SK-N-SH treated with all-trans-retinoic acid at 6 μM for 48 hours (cell line): ENCODE data around the gene ATG16L1.

Source experiments
- ATAC-seq: fragments of 200-7000 bp; cut with Tn5 transposase; 3 replicates; pipeline ENCODE4 v1.9.1; 2020; ENCODE audit warnings: mild to moderate bottlenecking, moderate library complexity
- ARNTL ChIP-seq: fragments of 450-650 bp; formaldehyde crosslinking; IDR thresholded peaks from 2 replicates; pipeline ENCODE4 v1.5.0; 2020; ENCODE audit warnings: low read depth, mild to moderate bottlenecking, moderate library complexity, borderline replicate concordance
- BACH2 ChIP-seq: fragments of 250-450 bp; sonication (Bioruptor Pico); IDR thresholded peaks from 2 replicates; pipeline ENCODE4 v1.9.0; 2021; ENCODE audit warnings: mild to moderate bottlenecking, borderline replicate concordance
- CSDC2 ChIP-seq: fragments of 250-450 bp; sonication (Bioruptor Pico); IDR thresholded peaks from 2 replicates; pipeline ENCODE4 v1.5.0; 2020; ENCODE audit warnings: mild to moderate bottlenecking, moderate library complexity
- OSR1 ChIP-seq: fragments of 250-450 bp; sonication (Bioruptor Pico); IDR thresholded peaks from 2 replicates; pipeline ENCODE4 v1.8.0; 2022; ENCODE audit warnings: moderate library complexity, mild to moderate bottlenecking, inconsistent platforms
- RARB ChIP-seq: fragments of 250-450 bp; sonication (Bioruptor Pico); IDR thresholded peaks from 2 replicates; pipeline ENCODE4 v1.8.0; 2021; ENCODE audit warnings: mild to moderate bottlenecking, moderate library complexity
- SNAI2 ChIP-seq: fragments of 250-450 bp; sonication (Bioruptor Pico); IDR thresholded peaks from 2 replicates; pipeline ENCODE4 v1.5.0; 2020; ENCODE audit warnings: mild to moderate bottlenecking, moderate library complexity
- TCF4 ChIP-seq: fragments of 250-450 bp; sonication (Bioruptor Pico); IDR thresholded peaks from 2 replicates; pipeline ENCODE4 v1.8.0; 2021; ENCODE audit warnings: mild to moderate bottlenecking, moderate library complexity, borderline replicate concordance
- TOX ChIP-seq: fragments of 250-450 bp; sonication (Bioruptor Pico); IDR thresholded peaks from 2 replicates; pipeline ENCODE4 v1.8.0; 2021; ENCODE audit warnings: mild to moderate bottlenecking, moderate library complexity, borderline replicate concordance
- ZC3H10 ChIP-seq: fragments of 250-450 bp; sonication (Bioruptor Pico); IDR thresholded peaks from 2 replicates; pipeline ENCODE4 v1.5.1; 2021; ENCODE audit warnings: mild to moderate bottlenecking, moderate library complexity
- ZFP3 ChIP-seq: fragments of 250-450 bp; sonication (Bioruptor Pico); IDR thresholded peaks from 2 replicates; pipeline ENCODE4 v1.5.0; 2020; ENCODE audit warnings: mild to moderate bottlenecking, moderate library complexity
- ZNF565 ChIP-seq: fragments of 450-650 bp; formaldehyde crosslinking; conservative IDR thresholded peaks from 2 replicates; pipeline ENCODE4 v1.5.0; 2020; ENCODE audit warnings: low read depth, mild to moderate bottlenecking, moderate library complexity
- ZNF70 ChIP-seq: fragments of 450-650 bp; formaldehyde crosslinking; IDR thresholded peaks from 2 replicates; pipeline ENCODE4 v1.5.0; 2020; ENCODE audit warnings: mild to moderate bottlenecking, moderate library complexity
- ZNF8 ChIP-seq: fragments of 450-650 bp; formaldehyde crosslinking; IDR thresholded peaks from 2 replicates; pipeline ENCODE4 v1.5.0; 2020; ENCODE audit warnings: mild to moderate bottlenecking, moderate library complexity
- TF ChIP-seq, protein P1 (sequence below): fragments of 250-450 bp; sonication (Bioruptor Pico); IDR thresholded peaks from 2 replicates; pipeline ENCODE4 v1.5.1; 2020; ENCODE audit warnings: low read depth, mild to moderate bottlenecking, moderate library complexity
- TF ChIP-seq, protein P2 (sequence below): fragments of 250-450 bp; sonication (Bioruptor Pico); IDR thresholded peaks from 2 replicates; pipeline ENCODE4 v1.8.0; 2021; ENCODE audit warnings: low read depth, mild to moderate bottlenecking, moderate library complexity, borderline replicate concordance
- TF ChIP-seq, protein P3 (sequence below): fragments of 250-450 bp; sonication (Bioruptor Pico); IDR thresholded peaks from 2 replicates; pipeline ENCODE4 v1.8.0; 2020; ENCODE audit warnings: mild to moderate bottlenecking, moderate library complexity, borderline replicate concordance
- TF ChIP-seq, protein P4 (sequence below): fragments of 250-450 bp; sonication (Bioruptor Pico); IDR thresholded peaks from 2 replicates; pipeline ENCODE4 v1.5.0; 2020; ENCODE audit warnings: mild to moderate bottlenecking, moderate library complexity

Gene ATG16L1

DNA sequence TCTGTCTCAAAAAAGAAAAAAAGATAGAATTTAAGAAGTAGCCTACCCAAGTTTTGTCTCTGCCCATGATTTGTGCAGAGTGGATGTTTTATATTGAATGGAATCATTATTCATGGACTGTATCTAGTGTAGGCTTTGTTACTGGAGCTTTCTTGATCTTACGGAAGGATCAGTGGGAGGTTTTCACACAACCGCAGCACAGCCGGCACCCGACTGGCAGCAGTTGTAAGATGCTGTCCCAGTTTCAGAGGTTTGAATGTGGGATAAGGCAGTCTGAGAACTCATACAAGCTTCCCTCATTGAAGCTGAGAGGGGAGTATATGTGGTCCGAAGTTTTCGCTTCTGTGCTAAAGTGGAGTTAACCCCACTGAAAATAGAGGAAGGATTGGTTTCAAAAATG is 36.4 kb downstream of the ATG16L1 start:
- no peak for ATAC-seq
- no peak for TF ChIP-seq RARB (CRISPR knock-in tag)
- TF ChIP-seq ZNF8 (CRISPR knock-in tag), result no peak
- TF ChIP-seq, protein P1, sequence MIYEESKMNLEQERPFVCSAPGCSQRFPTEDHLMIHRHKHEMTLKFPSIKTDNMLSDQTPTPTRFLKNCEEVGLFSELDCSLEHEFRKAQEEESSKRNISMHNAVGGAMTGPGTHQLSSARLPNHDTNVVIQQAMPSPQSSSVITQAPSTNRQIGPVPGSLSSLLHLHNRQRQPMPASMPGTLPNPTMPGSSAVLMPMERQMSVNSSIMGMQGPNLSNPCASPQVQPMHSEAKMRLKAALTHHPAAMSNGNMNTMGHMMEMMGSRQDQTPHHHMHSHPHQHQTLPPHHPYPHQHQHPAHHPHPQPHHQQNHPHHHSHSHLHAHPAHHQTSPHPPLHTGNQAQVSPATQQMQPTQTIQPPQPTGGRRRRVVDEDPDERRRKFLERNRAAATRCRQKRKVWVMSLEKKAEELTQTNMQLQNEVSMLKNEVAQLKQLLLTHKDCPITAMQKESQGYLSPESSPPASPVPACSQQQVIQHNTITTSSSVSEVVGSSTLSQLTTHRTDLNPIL (CRISPR knock-in tag), result no peak
- TF ChIP-seq, protein P2, sequence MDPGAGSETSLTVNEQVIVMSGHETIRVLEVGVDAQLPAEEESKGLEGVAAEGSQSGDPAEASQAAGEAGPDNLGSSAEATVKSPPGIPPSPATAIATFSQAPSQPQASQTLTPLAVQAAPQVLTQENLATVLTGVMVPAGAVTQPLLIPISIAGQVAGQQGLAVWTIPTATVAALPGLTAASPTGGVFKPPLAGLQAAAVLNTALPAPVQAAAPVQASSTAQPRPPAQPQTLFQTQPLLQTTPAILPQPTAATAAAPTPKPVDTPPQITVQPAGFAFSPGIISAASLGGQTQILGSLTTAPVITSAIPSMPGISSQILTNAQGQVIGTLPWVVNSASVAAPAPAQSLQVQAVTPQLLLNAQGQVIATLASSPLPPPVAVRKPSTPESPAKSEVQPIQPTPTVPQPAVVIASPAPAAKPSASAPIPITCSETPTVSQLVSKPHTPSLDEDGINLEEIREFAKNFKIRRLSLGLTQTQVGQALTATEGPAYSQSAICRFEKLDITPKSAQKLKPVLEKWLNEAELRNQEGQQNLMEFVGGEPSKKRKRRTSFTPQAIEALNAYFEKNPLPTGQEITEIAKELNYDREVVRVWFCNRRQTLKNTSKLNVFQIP (CRISPR knock-in tag), result no peak
- no peak for TF ChIP-seq ARNTL
- no peak for TF ChIP-seq ZNF565 (CRISPR knock-in tag)
- no peak for TF ChIP-seq OSR1 (CRISPR knock-in tag)
- TF ChIP-seq ZNF70 (CRISPR knock-in tag), result no peak
- TF ChIP-seq CSDC2, result no peak
- TF ChIP-seq ZFP3, result no peak
- TF ChIP-seq, protein P3, sequence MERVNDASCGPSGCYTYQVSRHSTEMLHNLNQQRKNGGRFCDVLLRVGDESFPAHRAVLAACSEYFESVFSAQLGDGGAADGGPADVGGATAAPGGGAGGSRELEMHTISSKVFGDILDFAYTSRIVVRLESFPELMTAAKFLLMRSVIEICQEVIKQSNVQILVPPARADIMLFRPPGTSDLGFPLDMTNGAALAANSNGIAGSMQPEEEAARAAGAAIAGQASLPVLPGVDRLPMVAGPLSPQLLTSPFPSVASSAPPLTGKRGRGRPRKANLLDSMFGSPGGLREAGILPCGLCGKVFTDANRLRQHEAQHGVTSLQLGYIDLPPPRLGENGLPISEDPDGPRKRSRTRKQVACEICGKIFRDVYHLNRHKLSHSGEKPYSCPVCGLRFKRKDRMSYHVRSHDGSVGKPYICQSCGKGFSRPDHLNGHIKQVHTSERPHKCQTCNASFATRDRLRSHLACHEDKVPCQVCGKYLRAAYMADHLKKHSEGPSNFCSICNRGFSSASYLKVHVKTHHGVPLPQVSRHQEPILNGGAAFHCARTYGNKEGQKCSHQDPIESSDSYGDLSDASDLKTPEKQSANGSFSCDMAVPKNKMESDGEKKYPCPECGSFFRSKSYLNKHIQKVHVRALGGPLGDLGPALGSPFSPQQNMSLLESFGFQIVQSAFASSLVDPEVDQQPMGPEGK (CRISPR knock-in tag), result no peak
- no peak for TF ChIP-seq ZC3H10 (CRISPR knock-in tag)
- no peak for TF ChIP-seq BACH2 (CRISPR knock-in tag)
- no peak for TF ChIP-seq TCF4 (CRISPR knock-in tag)
- TF ChIP-seq, protein P4, sequence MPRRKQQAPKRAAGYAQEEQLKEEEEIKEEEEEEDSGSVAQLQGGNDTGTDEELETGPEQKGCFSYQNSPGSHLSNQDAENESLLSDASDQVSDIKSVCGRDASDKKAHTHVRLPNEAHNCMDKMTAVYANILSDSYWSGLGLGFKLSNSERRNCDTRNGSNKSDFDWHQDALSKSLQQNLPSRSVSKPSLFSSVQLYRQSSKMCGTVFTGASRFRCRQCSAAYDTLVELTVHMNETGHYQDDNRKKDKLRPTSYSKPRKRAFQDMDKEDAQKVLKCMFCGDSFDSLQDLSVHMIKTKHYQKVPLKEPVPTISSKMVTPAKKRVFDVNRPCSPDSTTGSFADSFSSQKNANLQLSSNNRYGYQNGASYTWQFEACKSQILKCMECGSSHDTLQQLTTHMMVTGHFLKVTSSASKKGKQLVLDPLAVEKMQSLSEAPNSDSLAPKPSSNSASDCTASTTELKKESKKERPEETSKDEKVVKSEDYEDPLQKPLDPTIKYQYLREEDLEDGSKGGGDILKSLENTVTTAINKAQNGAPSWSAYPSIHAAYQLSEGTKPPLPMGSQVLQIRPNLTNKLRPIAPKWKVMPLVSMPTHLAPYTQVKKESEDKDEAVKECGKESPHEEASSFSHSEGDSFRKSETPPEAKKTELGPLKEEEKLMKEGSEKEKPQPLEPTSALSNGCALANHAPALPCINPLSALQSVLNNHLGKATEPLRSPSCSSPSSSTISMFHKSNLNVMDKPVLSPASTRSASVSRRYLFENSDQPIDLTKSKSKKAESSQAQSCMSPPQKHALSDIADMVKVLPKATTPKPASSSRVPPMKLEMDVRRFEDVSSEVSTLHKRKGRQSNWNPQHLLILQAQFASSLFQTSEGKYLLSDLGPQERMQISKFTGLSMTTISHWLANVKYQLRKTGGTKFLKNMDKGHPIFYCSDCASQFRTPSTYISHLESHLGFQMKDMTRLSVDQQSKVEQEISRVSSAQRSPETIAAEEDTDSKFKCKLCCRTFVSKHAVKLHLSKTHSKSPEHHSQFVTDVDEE (CRISPR knock-in tag), result no peak

DNA sequence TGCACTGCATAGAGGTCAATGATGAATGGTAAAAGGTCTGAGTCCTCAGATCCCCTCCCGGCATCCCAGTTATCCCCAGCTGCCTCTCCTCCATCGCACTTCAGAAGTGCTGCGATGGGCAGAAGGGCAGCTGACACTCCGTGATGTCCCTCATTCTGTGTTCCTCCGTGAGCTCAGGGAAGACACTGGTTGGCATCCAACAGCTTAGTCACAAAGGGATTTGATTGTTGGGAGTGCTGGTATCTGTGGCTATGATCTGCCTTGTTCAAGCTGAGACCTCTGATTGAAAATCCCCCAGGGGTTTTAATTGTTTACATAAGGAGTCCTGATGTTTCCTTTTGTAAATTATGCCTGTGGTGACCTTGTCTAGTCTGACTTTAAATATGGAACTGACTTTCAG is 37.2 kb downstream of the ATG16L1 start:
- TF ChIP-seq, protein P2 (CRISPR knock-in tag), result no peak
- no peak for TF ChIP-seq SNAI2 (CRISPR knock-in tag)
- no peak for TF ChIP-seq TCF4 (CRISPR knock-in tag)
- no peak for TF ChIP-seq RARB (CRISPR knock-in tag)
- TF ChIP-seq, all 23 proteins: peak for 0
- no peak for ATAC-seq

DNA sequence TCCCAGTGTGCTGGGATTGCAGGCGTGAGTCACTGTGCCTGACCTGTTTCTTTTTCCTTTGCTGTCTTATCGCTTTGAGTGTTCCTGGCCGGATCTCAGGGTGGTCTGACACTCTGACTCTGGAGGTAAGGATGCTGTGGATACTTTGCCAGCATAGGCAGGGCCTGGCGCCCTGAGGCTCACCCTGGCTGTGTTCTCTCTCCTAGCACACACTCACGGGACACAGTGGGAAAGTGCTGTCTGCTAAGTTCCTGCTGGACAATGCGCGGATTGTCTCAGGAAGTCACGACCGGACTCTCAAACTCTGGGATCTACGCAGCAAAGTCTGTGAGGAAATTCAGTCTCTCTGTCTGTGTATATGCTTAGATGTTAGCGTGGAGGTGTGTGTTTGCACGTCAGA is 38.2 kb downstream of the ATG16L1 start:
- TF ChIP-seq, protein P1 (CRISPR knock-in tag), result no peak
- TF ChIP-seq TCF4 (CRISPR knock-in tag) (no peak), SNAI2 (CRISPR knock-in tag) (no peak), ZFP3 (no peak), ARNTL (no peak), TOX (CRISPR knock-in tag) (no peak), ZNF70 (CRISPR knock-in tag) (no peak), ZNF565 (CRISPR knock-in tag) (no peak)
- TF ChIP-seq, protein P4 (CRISPR knock-in tag), result no peak
- ATAC-seq, result no peak
